Stimulated activated CD4-positive, alpha-beta T cell treated with anti-CD3 and anti-CD28 coated beads, Interleukin-4, amount 100 ng/mL, for 4 hours (primary cell): ENCODE measurements around the gene PSMC6.

Source experiments
- DNase-seq, 2 experiments: peaks; one replicate each; pipeline ENCODE4 v3.0.0-alpha.2; 2020

PSMC6 gene

DNA sequence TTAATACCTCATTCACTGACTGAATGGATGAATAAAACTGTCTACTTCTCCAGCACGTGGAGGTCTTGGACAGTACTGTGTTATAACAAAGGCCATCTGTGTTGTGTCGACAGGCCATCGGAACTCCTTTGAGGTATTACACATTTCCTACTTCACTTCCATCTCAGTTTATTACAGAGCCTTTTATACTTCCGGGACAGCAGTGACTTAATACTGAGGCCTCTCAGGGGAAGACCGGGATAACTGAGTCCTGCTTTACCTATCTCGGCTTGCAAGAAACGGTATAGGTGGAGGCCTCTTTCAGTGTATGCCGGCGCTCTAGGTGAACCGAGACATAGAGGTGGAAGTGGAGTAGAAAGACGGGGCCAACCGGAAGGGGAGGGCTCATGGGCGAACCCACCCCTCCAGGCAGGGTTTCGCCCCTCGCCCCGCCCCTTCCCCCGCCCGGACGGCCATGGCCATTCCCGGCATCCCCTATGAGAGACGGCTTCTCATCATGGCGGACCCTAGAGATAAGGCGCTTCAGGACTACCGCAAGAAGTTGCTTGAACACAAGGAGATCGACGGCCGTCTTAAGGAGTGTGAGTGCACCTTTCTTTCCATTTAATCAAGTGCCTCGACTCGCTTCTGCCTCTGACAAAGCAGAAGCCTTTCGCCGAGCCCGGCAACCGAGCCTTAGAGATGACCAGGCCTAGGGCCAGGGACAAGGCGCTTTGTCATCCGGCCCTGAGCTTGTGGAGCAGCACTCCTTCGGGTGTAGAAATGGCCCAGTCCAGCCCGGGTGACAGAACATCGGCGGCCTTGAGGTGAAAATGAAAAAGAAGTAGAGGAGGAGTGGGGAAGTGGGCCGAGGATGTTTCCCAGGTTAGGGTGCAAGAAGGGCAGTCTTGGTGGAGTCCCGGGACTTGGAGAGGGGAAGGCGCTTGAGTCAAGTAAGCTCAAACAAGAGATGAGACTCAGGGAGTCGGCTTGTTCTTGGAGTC, at the start of gene PSMC6:
Gene PSMC6 (plus strand): TSS at position 477 of the 983 bp plus-strand sequence. CDS start 20 bp downstream, at position 497.
- DNase-seq, result peak; percentile 91 to 97

DNA sequence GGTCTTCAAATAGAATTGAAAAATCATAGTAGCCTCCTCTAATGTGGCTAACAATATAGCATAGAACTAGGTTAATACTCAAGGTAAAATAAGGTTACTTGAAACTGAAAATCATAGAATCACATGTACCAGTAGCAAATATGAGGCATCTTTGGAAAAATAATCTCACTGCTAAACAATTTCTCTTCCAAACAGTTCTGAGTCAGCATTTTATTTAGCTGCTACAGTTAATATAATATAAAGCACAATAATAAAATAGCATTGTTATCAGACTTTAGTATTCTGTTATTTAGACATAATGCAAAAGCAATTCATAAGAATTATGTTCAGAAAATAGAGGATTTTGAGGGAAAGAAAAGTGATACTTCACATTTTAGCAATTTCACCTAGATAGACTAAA, 46.7 kb upstream of the PSMC6 start:
- DNase-seq, result no peak

DNA sequence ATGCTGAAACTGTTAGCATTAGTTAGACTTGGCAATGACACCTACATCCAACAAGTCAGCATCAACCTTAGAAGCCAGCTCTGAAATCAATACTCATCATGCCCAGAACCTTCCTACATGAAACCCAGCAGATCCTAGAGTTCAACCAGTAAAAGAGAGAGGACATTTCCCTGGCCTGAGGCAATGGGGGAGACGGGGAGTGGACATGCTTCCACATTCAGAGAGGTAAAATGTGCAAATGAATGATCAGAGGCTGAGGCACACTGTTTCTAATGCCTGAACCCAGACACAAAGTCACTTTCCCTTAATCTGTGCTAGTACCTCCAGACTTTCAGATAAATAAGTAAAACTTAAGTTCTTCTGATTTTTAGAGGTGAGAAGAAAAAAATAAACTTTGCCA, 46.2 kb upstream of the PSMC6 start:
- no peak for DNase-seq

DNA sequence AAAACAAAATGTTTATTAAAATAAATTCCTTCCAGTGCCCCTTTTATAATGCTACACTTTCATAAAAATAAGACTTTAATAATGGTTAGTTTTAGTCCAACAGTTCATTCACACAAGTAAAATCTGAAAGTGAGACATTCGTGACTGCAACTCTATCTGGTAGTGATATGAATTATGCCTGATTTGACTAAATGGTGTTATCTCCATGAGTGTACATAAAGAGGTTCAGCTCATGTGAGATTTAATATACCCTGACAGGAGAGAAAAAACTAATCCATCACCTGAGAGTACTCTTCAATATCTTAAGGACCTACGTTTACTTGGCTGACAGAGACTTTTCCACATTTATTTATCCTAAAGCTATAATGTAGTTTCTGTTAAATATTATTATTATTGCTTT, 45.7 kb upstream of the PSMC6 start:
- no peak for DNase-seq

DNA sequence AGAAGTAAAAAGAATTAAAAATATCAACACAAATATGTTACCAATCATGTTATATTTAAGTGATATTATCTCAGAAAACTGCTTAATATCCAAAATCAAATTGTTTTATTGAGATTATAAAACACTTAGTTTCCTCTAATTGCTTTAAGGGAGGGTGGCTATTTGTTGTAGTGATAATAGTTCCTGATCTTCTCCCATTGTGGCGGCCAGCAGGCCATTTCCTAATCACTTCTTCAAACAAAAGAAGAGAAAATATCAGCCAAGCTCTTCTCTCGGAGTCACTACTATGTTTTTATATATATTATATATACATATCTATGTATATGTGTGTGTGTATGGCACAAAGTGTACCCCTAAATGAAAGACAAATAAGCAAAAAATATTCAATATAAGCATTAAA, 43.1 kb upstream of the PSMC6 start:
- no peak for DNase-seq

DNA sequence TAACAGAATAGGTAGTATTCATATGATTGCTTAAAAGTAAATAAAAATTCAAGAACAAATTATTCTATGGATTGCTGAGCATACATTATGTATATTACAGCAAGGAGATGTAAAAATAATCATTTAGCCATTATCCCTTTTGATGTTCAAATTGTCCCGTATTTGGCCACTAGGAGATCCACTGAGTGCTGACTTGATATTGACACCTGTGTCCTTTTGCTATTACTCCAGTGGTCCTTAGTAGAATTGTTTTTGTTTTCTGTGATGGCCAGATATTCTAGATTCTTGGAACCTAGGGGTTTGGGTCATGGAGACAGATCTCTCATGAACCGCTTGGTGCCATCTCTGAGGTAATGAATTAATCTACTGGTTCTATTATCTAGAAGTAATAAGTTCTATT, 28.4 kb upstream of the PSMC6 start:
- no peak for DNase-seq

DNA sequence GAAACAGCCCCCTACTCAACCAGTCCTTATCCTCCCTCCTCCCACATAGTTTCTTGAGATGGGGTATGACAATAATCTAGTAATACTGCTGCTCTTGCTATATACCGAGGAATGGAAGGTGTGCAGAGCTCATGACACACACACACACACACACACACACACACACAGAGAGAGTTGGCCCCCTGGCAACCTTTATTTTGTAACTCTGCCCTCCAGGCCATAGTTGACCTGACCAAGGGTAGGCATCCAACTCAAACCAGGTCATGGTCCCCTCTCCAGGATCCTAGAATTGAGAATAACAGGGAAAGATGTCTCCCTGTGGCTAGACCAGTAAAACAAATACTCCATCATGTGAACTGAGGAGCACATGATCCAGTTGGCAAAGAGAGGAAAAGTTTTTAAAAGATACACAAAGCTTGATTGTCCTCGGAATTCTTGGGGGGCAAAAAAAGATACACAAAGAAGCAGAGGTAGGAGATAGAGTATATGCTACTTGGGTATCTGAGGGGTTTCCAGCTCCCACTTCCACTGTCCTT, 22.9 kb upstream of the PSMC6 start:
- no peak for DNase-seq

DNA sequence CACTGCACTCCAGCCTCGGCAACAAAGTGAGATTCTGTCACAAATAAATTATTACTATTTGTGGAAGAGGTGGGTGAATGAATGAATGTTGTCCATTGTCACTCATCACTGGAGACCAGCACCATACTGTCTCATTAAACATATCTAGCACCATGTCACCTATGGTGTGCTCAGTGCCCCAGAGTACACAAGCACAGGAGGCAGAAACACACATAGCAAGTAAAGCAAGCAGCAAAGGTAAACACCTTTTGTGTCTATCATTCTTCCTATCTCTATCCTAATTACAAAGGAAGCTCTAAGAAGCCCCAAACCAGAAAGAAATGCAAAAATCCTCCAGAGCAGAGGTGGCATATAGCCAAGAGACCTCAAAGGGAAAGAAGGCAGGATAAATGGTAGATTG, 20.8 kb upstream of the PSMC6 start:
- no peak for DNase-seq

DNA sequence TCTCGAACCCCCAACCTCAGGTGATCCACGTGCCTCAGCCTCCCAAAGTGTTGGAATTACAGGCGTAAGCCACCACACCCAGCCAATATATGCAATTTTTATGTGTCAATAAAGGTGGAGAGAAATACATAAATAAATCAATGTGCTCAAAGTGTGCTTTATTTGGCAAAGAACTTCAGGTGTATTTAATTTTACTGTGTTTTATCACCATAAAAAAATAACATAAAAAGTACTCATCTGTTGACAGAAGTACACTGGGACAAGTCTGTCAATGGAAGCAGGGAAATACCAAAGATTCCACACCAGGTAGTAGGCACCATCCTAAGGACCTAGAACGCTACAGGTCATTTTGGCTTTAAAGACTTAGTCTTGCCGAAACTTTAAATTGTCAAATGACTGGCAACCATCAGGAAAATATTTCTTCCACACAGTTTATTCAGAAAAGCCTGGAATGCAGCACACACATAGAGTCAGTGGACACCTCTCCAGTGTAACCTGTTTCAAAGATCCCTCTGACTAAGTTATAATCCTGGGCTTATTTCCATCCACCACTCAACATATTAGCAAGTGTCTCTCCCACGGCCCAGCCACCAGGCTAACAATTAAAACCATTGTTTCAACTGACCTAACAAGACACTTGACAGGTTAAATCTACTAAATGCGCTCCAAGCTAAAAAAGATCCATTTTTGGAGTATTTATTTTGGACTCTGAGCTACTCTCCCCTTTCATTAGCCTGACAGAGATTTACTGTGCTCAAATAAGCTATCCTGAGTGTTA, 15.8 kb upstream of the PSMC6 start:
- no peak for DNase-seq

DNA sequence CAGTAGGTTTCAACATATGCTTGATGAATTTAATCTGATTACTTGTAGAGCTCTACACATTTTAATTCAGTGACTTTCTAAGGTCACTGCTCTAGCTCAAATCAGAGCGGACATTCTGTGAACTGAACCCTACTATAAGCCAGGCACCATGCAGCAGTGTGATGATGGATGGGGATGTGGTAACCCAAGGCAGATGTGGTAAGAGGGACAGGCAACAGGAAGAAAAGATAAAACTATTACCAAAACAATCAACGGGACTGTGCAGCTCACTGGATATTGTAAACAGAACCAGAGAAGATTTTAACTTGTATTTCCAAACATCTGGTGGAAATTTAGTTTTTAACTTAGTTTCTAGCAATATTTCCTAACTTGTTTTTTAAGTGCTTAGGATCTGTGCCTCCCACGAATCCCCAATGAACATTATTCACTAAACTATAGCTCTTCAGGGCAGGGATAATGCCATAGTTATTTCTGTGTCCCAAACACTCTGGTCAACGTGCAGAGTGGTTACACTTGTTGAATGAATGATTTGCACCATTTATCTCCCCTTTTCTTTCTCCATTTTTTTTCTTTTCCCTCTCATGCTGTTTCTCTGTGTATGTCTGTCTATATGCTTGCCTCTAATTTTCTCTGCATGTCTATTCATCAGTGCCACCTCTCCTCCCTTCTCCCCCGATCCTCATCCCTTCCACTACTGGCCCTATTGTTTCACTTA, 14.6 kb upstream of the PSMC6 start:
- DNase-seq, result no peak

DNA sequence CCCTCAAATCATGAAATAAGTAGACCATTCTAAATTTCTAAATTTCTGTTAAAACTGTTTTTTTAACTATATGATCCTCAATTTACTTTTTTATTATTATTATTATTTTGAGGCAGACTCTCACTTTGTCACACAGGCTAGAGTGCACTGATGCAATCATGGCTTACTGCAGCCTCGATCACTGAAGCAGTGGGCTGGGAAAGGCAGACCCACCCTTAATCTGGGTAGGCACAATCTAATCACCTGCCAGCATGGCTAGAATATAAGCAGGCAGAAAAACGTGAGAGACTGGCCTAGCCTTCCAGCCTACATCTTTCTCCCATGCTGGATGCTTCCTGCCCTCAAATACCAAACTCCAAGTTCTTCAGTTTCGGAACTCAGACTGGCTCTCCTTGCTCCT, 14.0 kb upstream of the PSMC6 start:
- no peak for DNase-seq

DNA sequence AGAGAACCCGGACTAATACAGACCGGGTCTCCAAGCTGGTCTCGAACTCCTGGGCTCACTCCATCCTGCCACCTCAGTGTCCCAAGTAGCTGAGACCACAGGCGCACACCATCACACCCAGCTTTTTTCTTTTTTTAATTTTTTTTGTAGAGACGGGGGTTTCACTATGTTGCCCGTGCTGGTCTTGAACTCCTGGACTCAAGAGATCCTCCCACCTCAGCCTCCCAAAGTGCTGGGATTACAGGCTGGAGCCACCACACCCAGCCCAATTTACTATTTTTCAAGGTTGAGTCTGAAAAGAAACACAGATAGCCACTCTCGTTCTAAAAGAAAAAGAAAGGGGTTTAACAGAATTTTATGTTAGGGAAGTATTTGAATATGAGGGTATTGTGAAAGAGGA, 13.5 kb upstream of the PSMC6 start:
- DNase-seq, result no peak

DNA sequence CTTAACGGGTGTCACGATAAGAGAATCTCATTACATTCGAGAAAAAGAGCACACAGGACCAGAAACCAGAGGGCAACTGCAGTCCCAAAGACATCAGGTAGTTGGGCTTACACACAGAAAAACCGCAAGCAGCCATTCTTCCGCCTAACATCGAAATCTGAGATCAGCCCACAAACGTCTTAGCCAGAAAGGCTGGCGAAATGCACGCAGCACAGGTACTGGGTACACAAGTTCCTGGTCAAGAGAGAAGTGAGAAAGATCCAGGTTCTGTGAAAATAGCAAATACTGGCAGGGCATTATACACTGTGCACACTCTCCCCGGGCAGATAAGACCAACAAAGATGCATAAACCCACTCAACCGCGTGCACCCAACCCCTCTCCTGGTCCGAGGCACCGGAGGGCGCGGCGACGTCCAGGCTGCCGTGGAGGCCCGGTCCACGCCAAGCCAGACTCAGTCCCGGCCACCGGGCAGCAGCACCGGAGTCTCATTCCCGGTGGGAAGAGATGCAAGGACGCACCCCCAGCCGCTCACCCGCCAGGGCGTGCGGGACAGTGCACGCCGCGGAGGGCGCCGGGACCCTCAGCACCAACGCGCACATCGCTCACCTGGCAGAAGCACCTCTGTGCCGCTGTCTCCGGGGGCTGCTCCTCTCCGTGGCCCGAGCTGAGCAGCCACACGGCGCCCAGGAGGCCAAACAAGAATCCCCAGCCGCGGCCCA, 12.1 kb upstream of the PSMC6 start:
- DNase-seq, result peak; percentile 32 to 57

DNA sequence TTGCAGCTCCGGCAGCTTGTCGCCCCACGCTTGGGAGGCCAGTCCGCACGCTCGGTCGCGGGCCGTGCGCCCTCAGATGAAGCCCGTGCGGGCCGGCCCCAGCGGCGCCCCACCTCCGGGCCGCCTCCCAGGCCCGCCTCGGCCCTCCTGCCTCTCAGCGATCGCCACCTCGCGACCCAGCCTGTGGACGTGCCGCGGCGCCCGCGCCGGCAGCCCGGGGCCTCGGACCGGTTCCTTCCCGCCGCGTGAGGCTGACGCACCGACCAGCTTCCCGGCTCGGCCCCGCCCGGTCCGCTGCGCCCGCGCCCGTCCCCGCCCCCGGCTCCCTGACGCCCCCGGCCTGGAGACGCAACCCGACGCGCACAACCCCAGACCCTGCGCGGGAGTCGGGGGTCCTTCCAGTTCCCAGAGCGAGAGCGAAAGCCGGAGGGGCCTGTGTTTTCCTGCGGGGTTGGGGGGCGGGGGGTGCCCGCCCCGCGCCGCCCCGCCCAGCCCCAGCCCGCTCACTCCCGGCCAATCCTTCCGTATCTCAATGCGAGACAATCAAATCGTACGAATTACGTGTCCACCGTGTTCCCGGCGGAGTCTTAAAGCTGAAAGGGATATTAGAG, 11.4 kb upstream of the PSMC6 start, which contains the start of gene ERO1A:
Gene ERO1A (minus strand): TSS at position 78 of the 611 bp plus-strand sequence. CDS start 77 bp downstream, at position 1.
- peak; percentile 54 to 61 for DNase-seq

DNA sequence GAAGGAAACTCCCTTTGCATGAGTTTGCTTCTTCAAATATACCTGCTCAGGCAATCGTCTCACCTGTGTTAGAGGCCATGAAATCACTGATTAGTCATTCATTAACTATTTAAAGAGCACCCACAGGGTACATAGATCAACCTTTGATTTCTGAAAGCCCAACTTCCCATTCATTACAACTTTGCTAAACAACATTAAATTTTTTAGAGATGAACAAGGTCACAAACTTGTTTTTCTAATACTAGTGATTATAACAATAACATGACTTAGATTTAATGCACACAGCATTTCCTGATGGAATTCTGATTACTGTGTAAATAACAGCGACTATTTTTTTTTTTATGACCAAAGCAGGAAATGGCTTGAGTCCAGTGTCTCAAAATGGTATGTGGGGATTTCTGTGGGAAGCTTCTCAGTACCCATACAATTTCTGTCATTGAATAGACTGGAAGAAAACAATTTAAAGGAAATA, 6.3 kb upstream of the PSMC6 start:
- no peak for DNase-seq

DNA sequence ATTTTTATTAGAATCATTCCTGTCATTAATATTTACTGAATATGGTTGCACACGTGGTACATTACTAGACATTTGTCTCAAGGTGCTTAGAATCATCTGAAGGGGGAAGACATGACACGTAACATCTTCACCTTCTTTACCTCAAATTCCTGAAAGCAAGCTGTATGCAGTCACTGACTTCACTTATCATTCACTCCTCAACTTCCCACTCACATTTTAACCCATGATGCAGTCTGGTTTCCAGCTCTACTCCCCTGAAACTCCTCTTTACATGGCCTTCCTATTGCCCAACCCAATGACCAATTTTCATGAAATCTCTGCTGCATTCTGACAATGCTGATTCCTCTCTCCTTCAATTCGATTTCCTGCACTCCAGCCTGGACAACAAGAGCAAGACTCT, 5.8 kb upstream of the PSMC6 start:
- no peak for DNase-seq

DNA sequence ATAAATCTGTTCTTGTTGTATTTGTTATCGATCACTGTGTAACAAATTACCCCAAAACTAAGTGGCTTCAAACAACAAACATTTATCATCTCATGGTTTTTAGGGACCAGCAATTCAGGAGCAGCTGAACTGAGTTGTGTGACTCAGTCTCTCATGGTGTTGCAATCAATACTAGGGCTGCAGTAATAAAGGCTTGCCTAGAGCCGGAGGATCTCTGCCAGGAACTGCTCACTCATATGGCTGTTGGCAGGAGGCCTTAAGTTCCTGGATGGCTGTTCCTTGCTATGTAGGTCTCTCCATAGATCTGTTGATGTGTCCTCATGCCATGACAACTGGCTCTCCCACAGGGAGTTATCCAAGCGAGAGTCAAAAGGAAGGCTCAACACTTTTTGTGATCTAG, 3.8 kb upstream of the PSMC6 start:
- DNase-seq, result no peak

DNA sequence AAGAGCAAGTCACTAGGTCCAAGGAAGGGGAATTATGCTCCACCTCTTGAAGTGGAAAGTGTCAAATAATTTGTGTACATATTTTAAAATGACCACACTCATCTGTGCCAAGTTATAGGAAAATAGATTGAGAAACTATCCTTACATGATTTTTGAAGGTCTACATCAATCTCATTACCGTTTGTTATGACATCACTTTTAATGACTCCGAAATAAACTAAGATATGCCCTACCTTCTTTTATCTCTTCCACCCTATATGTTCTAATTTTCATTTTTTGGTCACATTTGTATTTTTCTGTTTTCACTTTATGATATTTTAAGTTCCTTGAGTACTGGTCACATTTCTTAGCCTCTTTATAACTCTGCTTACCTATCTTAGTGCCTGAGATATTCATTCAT, 3.3 kb upstream of the PSMC6 start:
- no peak for DNase-seq

DNA sequence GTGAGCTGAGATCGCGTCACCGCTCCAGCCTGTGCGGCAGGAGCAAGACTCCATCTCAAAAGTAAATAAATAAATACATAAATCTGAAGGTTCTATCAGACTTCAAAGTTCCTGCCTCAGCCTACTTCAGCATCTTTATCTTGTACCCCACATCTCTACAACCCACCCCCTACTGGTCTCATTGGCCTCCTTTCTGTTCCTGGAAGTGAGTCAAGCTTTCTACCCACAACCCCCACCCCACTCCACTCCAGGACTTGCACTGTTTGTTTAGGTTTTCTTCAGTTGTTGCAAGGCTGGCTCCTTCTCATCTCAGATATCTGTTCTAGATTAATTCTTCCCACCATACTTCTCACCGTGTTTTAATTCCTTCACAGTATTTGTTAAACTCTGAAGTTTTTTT, 714 bp upstream of the PSMC6 start:
- peak; percentile 20 to 56 for DNase-seq

DNA sequence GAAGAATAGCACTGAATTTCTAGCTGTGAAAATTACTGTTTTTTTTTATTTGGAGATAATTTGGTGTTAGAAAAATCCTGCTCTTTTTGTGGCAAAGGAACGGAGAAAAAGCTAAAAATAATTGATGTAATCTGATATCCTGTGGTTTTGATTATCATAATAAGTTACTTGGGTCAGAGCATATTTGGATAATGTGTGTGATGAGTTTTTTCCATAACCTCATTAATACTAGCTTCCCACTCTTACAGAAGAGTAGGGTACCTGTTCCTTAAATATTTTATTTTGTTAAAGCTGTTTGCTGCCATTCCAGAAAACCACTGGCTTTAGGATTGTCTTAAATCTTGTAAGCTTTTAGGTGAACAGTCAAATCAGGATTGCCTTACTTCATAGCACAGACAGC, 4.7 kb downstream of the PSMC6 start:
- DNase-seq, result no peak

DNA sequence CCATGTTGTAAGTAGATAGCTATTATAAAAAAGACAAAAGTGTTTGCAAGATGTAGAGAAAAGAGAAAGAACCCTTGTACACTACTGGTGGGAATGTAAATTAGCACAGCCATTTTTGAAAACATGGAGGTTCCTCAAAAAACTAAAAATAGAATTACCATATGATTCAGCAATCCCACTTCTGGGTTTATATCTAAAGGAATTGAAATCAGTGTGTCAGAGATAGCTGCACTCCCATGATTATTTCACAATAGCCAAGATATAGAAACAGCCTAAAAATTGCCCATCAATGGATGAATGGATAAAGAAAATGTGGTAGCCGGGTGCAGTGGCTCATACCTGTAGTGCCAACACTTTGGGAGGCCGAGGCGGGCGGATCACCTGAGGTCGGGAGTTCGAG, 9.2 kb downstream of the PSMC6 start:
- DNase-seq, result no peak
